Activated T-helper 9 cell treated with anti-CD3 and anti-CD28 coated beads, Interleukin-2, amount 50 U/mL, for 16 hours (primary cell): ENCODE data around the gene UGT1A5.

ENCODE experiments used
- DNase-seq: peaks from one replicate; pipeline ENCODE4 v3.0.0-alpha.2; 2020; ENCODE audit warnings: low read depth

The UGT1A5 gene

DNA sequence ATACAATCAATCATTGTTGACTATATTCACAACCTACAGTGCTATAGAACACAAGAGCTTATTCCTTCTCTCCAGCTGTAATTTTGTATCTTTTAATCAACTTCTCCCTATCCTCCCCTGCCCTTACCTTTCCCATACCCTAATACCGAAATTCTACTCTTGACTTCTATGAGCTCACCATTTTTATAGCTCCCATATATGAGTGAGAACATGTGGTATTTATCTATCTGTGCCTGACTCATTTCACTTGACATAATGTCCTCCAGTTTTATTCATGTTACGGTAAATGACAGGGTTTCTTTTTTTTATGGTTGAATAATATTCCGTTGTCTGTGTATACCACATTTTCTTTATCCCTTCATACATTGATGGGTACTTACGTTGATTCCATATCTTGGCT is 68.1 kb downstream of the UGT1A5 start:
- DNase-seq = no peak

DNA sequence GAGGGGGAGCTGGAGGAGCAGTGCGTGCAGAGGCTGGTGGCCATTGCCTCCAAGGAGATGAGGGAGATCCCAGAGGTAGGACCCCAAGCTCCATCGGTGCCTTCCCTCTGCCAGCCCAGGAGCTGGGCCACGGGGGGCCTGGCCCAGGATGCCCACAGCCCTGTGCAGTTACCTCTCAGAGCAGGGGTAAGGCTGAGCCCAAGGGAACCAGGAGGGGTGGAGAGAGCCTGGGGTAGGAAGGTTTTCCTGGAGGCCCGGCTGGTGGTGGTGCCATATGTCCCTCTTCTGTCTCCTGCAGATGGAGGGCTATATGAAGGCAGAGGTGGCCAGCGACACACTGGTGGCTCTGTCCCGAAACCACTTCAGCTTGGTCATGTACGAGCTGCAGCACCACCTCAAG is 76.8 kb downstream of the UGT1A5 start:
- no peak for DNase-seq

DNA sequence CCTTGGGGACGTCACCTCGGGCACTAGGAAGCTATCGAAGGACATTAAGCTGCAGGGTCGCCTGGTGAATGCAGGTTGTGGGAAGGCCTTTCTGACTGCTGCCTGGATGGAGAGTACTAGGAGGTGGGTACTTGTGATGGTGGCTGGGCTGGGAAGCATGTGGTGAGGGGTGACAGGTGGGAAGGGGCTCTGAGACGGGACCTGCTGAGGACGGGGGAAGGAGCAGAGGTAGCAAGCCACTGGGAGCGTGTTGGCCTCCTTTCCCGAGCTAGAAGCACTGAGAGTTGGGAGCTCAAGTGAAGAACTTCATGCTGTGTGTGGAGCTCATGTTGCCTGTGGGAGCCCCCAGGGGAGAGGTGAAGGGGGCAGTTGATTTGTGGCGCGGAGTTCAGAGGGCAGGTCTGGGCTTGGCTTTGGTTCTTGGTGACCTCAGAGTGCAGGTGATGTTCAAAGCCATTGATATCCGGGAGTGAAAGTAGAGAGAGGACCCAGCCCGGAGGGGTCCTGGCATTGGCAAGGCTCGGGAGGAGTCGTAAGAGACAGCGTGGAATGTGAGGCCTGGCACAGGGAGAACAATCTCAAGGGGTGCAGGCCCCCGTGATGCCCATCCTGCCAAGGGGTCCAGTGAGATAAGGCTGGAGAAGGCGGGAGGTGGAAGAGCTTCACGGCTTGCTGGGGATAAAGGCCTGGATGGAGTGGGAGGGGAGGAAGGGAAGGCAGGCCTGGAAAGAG is 78.6 kb downstream of the UGT1A5 start:
- DNase-seq = no peak

DNA sequence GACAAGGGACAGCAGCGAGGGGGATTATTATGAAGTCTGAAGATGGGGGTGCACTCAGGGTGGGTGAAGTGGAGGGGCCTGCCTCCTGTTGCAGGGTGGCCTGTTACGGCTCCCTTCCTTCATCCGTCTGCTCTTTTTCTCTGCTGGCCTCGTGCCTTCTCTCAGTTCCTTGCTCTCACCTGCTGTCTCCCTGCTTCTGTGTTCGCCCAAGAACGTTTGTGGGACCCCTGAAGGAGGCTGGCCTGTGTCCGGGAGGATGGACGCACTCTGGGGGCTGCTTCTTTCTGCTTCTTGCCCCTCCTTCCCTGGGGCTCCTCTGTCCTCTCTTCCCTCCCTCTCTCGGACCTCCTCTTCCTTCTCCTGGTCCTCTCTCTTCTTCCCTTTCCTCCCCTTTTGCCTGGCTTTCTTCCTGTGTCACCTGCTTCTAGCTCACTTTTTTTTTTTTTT is 79.2 kb downstream of the UGT1A5 start:
- no peak for DNase-seq

DNA sequence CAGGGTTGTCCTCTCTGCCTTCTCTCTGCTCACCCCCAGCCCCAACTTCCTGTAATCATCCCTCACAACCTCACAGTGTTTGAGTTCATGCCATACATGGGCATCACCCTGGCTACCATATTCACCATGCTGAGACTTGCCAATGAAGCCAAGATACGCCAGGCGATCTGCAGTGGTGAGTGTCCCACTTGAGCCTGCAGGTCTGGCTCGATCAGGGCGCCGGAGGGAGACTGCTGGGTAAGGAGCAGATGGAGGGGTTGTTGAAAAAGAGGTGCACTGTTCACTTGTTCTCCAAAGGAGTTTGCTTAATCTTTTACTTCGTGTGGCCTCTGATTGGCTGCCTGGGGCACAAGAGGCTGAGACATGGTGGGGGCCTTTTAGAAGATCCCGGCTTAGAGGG is 80.0 kb downstream of the UGT1A5 start:
- no peak for DNase-seq

DNA sequence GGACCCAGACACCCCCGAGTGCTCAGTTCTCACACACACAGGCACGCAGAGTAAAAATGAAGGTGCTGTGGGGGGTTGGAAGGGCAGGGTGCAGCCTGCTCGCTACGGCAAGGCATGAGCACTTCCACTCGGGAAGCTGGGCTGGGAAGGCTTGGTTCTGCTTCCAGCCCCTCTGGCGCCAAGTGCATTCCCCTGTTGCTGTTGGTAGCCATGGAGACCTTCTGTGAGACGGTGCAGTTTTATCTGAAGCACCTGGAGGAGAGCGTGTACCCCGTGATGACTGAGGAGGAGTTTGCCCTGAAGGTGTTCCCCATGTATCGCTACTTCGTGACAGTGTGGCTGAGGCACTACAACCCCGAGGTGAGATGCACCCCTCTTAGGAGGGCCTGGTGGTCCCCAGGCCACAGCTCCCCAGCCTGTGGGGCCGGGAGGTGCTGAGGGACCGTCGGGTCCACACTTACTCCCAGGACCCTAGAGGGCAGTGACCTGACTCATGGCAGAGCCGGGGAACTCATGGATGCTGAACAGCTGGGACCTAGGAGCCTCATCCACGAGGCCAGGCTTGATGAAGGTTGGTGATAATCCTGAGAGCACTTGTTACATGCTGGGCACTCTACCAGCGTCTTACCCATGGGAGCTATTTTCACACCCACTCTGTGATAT is 80.9 kb downstream of the UGT1A5 start:
- DNase-seq = no peak

DNA sequence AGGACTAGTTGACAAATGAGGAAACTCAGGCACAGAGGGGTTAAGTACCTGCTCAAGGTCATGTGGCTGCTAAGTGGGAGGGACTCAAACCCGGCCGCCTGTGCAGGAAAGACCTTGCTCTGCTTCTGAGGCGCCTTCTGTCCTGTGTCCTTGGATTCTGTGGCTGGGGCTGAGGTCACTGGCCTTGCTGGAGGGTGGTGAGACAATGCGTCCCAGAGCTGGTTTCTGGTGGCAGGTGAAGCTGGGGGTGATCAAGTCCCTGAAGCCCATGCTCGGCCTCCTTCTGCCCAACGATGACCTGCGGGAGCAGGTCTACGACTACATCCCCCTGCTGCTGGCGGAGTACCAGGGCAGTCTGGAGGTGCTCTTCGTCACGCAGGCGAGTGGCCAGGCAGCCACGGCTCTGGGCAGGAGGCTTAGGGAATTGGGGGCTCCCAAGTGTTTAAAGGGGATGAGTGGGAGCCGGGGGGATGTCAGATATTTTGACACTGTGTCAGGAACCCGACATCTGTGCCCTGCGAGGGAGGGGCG is 81.5 kb downstream of the UGT1A5 start:
- DNase-seq = no peak

DNA sequence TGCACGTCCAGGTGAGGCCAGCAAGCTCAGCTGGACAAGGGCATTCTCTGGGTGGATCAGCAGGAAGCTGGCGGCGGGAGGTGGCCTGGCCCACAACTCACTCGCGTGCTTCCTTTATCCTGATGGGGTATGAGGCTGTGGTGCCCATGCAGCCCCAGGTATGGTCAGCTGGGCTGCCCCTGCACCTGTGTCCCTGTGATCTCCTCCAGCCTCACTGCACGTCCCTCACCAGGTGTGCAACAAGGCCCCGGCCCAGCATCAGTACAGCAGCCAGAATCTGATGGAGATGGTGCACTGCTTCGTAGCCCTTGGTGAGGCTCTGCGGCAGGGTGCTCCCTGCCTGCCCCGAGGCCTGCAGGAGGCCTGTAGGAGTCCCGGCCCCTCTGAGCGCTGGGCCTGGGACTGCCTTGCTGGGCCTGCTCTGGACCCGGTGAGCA is 83.0 kb downstream of the UGT1A5 start:
- no peak for DNase-seq

DNA sequence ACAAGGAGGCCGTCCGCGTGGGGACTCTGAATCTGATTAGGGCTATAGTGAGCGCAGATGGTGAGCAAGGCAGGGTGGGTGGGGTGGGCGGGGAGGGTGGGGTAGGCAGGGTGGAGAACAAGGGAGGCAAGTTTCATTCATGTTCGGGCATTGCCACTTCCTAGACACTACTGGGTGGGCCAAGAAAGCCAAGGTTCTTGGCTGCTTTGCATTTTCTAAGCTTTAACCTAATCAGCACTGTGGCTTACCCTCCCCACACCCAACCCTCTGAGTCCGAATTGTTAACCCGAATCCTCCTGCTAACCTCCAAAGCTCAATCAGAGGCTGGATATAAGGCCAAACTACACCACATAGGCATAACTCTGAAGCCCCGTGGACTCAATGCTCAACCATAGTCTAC is 83.5 kb downstream of the UGT1A5 start:
- no peak for DNase-seq

DNA sequence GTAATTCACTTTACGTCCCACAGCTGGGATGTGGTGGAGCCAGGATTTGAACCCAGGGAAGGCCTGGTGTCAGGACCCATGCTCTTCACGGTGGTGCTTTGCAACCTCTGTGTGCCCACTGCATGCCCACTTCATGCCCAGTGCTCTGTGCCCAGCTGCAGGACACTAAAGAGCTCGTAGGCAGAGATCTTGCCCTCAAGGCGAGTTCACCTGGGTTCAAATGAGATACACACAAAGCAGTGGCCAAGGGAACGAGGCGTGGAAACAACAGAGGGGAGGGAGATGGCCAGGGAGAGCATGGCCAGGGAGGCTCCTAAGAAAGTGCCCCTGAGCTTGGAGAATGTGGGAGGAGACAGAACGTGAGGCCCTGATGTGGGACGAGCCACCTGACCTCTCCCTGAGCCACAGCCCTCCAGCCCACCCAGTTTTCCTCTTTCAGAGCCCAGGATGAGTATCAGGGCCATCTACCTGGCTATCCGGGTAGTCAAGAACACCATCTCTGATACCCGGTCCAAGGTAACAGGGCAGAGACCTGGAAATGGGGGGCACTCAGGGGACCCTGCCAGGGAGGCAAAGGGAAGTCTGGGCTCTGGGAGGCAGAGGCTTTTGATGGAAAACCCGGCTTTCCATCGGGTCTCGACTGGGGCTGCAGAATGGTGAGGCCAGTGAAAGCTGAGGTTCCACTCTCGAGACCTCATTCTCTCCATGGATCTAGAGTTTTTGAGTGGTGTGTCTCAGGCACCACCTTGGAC is 85.8 kb downstream of the UGT1A5 start:
- no peak for DNase-seq

DNA sequence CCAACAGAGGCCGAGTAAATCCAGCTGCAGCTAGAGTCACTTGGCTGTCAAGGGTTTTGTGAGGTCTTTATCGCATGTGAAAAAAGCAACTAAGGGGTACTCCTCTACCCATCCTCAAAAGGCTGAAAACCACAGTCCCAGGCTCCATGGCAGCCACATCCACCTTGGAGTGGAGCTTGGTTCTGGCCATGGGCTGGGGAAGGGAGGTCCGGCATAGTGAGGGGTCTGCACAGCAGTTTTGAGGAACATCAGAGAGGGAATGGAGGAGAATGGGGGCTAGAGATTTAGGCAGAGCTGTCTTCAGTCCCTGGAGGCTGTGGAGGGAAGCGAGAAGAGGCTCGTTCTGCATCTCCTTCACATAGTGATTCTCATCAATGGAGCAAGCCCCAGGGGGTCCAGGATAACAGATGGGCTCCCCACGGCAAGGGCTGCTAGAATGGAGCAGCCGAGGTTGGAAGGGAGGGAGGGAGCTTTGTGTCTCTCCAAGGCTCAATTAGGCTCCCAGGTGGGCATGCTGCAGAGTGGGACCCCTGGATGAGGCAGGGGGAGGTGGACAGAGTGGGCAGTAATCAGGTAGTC is 86.5 kb downstream of the UGT1A5 start:
- no peak for DNase-seq

DNA sequence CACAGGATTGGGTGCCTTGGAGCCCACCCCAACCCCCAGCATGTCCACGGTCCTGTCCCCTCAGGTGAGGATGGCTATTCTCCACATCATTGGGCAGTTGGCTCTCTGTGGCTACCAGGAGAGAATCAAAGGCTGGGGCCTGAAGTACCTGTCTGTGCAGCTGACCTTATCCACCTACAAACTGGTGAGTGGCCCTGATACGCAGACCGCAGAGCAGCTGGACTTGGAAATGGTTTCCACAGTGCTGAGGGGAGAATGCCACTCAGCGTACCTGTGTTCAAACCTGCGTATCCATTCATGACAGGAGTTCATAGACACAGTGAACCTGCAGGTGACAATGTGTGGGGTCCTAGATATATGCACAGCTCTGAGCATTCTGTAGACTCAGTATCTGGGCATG is 87.0 kb downstream of the UGT1A5 start:
- DNase-seq = no peak

DNA sequence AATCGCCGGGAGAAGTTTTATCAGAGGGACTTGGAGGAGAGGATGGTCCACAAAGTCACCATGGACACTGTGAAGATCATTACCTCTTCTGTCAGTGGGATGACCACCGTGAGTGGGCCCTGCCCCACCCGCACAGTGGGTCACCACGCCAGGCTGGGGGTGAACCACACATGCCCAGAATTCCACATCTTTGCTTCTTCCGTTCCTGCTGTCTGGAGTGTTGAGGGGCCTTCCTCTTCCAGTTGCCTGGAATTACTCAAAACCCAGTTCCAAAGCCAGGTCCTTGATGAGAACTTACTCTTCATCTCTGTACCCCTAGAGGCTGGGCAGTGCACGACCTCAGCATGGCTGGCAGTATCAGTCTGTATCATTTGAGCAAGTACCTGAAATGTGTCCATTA is 87.5 kb downstream of the UGT1A5 start:
- DNase-seq = no peak

DNA sequence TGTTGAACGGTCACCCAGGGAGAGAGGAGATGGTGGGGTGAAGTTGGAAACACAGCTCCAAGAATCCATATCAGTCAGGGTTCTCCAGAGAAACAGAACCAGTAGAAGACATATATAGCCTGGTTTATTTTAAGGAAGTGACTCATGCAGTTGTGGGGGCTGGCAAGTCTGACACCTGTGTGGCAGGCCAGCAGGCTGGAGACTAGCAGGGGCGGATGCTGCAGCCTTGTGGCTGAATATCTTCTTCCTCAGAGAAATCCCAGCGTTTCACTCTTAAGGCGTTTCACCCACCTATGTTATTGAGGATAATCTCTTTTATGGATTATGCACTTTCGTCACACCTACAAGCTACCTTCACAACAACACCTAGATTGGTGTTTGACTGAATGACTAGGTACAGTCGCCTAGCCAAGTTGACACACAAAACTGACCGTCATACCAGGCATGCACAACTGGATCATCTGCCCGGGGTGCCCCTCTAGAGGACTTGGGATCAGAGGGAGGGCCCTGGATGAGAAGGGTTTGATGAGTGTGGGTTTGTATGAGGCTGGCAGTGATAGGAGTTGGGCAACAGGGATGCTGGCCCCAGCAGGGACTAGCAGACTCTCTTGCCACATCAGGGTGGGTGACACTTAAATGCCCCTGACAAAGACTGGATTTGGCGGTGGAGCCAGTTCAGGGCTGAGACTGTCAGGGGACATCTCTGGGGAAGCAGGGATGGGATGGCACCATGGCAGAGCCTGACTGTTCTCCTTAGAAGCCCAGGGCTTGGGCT is 88.8 kb downstream of the UGT1A5 start:
- no peak for DNase-seq

DNA sequence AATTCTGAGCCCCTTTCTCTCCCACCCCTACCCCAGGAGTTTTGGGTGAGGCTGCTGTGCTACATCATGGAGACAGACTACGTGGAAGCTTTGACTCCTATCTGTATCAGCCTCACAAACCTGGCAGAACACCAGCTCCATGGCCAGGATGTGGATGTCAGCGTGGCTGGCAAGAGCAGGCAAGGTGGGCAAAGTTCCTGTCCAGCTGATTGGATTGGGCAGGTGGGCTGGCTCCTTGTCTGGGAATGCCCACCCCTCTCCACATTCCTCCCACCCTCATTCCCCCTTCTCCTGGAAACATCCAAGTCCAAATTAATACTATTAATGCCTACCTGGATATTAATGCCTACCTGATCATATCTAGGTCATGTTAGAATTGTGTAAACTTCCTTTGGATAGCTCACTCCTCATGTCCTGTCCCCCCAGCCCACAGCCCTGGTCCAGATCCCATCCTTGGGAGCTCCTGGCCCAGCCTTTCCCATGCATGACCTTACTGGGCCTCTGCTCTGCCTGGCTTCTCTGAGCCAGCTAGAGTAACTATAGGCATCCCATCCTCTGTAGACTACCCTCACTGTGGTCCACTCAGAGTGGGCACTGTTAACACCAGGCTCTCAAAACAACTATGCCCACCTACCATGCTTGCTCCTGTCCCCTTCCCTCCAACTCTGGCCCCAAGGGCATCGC is 89.6 kb downstream of the UGT1A5 start:
- DNase-seq = no peak

DNA sequence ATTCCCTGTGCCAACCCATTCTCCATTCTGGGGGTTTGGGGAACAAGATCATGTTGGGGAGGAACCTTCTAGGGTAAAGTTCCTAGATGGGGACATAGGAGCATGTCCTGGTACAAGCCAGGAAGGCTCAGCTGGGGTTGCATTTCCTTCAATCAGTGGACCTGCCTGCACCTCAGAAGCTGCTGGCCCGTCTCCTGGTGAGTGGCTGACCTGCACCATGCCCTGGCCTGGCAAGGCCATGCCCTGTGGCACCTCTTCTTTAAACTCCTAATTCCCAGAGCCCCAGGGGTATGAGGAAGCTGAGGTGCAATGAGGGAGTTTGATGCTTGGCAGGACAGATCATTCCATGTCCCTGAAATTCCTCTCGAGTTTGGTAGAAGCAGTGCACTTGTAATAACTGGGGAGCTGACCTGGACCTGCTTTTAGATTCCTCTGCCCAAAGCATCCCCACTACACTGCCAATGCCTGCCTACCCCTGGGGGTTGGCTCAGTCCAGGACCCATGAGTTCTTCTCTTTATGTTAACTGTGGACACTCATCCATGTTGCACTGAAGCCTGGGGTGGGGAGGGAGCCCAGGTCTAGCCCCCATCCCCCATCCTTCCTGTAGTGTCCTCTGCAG is 90.7 kb downstream of the UGT1A5 start:
- DNase-seq = no peak

DNA sequence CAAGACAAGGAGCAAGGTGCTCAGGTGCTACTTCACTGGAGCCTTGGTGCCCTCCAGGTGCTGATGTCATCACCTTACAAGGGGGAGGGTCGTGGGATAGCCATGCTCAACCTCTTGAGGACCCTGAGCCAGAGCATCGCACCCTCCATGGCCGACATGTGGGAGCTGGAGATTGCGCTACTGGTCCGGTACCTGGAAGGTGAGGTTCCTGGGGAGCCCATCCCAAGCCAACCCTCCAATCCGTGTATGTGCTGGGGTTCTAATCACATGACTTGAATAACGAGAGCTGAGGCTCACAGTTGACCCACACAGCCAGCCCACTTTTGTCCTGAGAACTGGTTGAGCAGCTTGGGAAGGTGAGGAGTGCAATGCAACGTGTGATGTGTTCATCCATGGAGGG is 91.3 kb downstream of the UGT1A5 start:
- no peak for DNase-seq

DNA sequence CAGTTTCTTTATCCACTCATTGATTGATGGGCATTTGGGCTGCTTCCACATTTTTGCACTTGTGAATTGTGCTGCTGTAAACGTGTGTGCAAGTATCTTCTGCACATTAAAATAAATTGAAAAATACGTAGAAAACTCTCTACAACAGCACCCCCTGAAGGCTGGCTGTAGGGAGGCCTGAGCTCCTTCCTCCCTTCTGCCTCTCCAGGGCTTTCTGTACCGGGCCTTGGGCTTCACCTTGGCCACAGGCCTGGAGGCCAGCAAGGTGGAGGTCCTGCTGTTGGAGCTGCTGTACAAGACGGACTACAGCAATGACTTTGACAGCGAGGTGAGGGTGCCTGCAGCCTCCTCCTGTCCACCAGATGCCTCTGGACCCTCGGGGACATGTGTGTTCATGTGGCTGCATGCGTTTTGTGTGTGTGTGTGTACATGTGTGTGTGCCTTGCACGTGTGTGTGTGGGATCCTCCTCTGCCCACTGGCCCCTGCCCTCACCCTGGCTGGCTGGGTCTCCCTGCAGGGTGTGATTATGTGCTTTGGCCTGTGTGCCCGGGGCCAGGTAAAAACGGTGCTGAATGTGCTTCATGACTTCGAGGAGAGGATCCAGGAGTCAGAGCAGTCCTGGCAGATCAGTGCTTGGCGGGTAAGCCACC is 94.6 kb downstream of the UGT1A5 start:
- no peak for DNase-seq

DNA sequence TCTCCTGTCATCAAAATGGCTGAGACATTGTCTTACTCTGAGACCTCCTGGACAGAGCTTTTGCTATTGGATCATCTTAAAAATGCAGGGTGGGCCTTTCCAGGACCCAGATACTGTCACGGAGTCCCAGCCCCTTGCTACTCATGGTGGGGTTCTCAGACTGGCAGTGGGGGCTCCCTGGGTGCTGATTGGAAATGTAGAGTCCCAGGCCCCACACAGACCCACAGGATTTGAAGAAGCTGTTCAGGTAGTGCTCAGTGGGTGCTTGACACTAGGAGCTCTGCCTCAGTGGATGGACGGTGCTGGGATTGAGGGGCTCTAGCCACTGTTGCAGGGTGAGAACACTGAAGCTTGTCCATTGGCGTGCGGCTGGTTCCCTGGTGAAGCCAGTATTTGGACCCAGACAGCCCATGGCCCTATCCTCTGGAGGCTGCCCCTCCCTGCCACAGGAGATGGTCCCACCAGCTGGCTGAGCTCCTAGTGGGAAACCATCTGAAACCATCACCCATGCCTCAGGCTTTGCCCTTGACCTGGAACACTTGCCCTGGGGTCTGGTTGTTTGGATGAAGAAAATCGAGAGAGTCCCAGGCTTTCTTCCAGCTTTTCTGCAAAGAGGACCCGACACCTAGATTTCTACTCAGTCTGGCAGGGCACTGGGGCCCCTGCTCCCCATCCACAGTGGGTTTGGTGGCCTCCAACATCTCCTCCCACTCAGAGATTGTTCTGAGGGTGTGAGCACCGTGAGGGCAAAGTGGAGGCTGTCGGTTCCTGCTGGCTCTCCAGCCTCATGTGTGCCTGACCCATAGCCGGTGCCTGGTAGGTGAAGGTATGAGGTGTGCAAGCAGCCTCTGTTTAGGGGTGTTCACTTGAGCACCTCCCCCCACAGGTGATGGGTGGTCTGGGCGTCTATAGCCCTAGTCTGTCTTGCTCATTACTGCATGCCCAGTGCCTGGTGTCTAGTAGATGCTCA is 95.5 kb downstream of the UGT1A5 start:
- no peak for DNase-seq
